H1 (cell line): ENCODE results near the gene PPP1CB. TPM values are rescaled to one million over a fixed set of nuclear protein-coding genes. Genes with fewer than 3 reads are reported as not detected.

Experiments used
- NANOG ChIP-seq: IDR thresholded peaks from 2 replicates; pipeline ENCODE4 v1.6.1; 2011; ENCODE audit warnings: low read length, low read depth, mild to moderate bottlenecking, inconsistent platforms; ENCODE audit not compliant: insufficient read depth, poor library complexity, severe bottlenecking
- polyA plus RNA-seq, 7 experiments: library from polyadenylated mRNA; depleted of rRNA in 3 of 7; stranded (reverse) in 5 of 7; unstranded in 2 of 7; fragments of >200 nt in 5 of 7; fragments of 200-250 nt in 2 of 7; gene quantifications; 1 replicate in 5 of 7; 2 replicates in 1 of 7; 4 replicates in 1 of 7; pipeline versions ENCODE4 v1.2.1 to v1.2.3, GENCODE V29; 2011 to 2013; ENCODE audit warnings: missing spikeins in 2 of 7, mixed read lengths in 2 of 7
- total RNA-seq: library from RNA; stranded (reverse); fragmentation: NEBNext Ultra II Directional; extraction: Animal tissue kit (Norgen Biotek cat#: 25700); gene quantifications from 2 replicates; pipeline ENCODE4 v1.2.1, GENCODE V29; 2021

Gene PPP1CB
- total and polyA plus RNA-seq, 2 of the 8 experiments (the other 6 are each of a cell fraction or from before 2014, with no cell fraction given): 30.7 to 158 TPM

DNA sequence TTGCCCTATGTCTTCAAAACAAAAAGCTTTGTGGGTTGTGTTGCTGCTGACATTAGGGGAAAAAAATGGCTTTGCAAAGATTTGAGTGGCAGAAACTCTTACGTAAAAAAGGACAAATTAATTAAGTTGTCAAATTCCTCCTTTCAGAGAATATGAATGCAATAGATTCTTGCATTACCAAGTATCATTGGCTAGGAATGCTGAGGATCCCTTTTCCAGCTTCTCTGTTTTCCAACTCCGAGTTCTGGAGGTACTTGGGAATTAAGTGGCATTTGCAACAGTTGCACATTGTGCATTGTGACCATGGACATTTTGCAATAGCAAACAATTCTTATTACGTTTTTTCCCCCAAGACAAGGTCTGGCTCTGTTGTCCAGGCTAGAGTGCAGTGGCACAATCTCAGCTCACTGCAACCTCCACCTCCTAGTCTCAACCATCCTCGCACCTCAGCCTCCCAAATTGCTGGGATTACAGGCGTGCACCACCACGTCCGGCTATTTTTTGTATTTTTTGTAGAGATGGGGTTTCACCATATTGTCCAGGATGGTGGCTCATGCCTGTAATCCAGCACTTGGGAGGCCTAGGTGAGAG, 29.9 kb upstream of the PPP1CB start (continued):
- no peak for TF ChIP-seq NANOG
